ENCODE data around the gene CDH11.

DNA sequence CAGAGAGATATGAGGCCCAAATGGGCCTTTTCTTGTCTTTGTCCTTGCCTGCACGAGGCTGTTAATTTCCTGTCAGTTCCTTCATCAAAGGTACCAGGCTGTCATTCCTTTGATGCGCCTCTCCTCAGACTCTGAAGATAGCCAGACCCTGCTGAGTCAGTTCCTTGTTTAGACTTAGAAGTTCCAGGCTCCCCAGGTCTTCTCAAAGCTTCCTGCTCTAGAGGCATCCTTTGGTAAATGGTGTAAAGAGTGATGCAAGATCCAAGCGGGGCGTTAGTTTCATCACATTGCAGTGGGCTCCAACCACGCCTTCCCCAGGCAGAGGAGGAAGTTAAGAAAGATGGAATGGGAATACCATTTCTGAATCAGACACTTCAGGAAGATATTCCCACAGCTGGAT is 4.0 kb upstream of the CDH11 start:
- TF ChIP-seq, protein P1, sequence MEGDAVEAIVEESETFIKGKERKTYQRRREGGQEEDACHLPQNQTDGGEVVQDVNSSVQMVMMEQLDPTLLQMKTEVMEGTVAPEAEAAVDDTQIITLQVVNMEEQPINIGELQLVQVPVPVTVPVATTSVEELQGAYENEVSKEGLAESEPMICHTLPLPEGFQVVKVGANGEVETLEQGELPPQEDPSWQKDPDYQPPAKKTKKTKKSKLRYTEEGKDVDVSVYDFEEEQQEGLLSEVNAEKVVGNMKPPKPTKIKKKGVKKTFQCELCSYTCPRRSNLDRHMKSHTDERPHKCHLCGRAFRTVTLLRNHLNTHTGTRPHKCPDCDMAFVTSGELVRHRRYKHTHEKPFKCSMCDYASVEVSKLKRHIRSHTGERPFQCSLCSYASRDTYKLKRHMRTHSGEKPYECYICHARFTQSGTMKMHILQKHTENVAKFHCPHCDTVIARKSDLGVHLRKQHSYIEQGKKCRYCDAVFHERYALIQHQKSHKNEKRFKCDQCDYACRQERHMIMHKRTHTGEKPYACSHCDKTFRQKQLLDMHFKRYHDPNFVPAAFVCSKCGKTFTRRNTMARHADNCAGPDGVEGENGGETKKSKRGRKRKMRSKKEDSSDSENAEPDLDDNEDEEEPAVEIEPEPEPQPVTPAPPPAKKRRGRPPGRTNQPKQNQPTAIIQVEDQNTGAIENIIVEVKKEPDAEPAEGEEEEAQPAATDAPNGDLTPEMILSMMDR (IDR thresholded peaks at IDR 0.05), result no peak
- no peak for TF ChIP-seq POLR2A (IDR thresholded peaks at IDR 0.05)
